K562 (cell line): ENCODE data around the gene FMC1. TPM values are rescaled to one million over a fixed set of nuclear protein-coding genes. Genes with fewer than 3 reads are reported as not detected.

Experiments
- EP300 ChIP-seq: IDR thresholded peaks from 2 replicates; pipeline ENCODE4 v1.6.1; 2012; ENCODE audit warnings: low read length, improper control_type of control experiment
- FOXP1 ChIP-seq: sonication (generic); formaldehyde crosslinking; IDR thresholded peaks from 2 replicates; pipeline ENCODE4 v1.8.0; 2022; ENCODE audit warnings: mild to moderate bottlenecking, missing genetic modification reagents
- NEUROD1 ChIP-seq: fragments of 150-350 bp; IDR thresholded peaks from 2 replicates; pipeline ENCODE4 v1.6.1; 2014; ENCODE audit warnings: borderline replicate concordance, low read length, low read depth; ENCODE audit not compliant: partially characterized antibody
- RNF219 ChIP-seq: fragments of 250-450 bp; sonication (Bioruptor Pico); IDR thresholded peaks from 2 replicates; pipeline ENCODE4 v1.5.0; 2022; ENCODE audit warnings: mild to moderate bottlenecking
- SMAD3 ChIP-seq: fragments of 450-650 bp; formaldehyde crosslinking; conservative IDR thresholded peaks from 2 replicates; pipeline ENCODE4 v1.4.0; 2020; ENCODE audit warnings: mild to moderate bottlenecking
- ZFP36 ChIP-seq: fragments of 150-350 bp; IDR thresholded peaks from 2 replicates; pipeline ENCODE4 v1.6.1; 2018; ENCODE audit warnings: low read length, low read depth; ENCODE audit not compliant: partially characterized antibody
- ZFP91 ChIP-seq: sonication (generic); formaldehyde crosslinking; IDR thresholded peaks from 2 replicates; pipeline ENCODE4 v1.8.0; 2022; ENCODE audit warnings: mild to moderate bottlenecking, missing genetic modification reagents
- ZMIZ1 ChIP-seq, 2 experiments: fragments of 150-350 bp in 1 of 2; IDR thresholded peaks; 2 replicates each; pipeline ENCODE4 v1.6.1; 2012 to 2016; ENCODE audit warnings: low read depth in 2 of 2, low read length in 2 of 2, mild to moderate bottlenecking in 1 of 2, moderate library complexity in 1 of 2
- ZNF217 ChIP-seq: sonication (generic); formaldehyde crosslinking; IDR thresholded peaks from 2 replicates; pipeline ENCODE4 v1.8.0; 2022; ENCODE audit warnings: mild to moderate bottlenecking, missing genetic modification reagents
- ZNF3 ChIP-seq: fragments of 250-450 bp; sonication (Bioruptor Pico); IDR thresholded peaks from 2 replicates; pipeline ENCODE4 v1.5.0; 2021; ENCODE audit warnings: mild to moderate bottlenecking, moderate library complexity
- polyA plus RNA-seq, 8 experiments: library from polyadenylated mRNA; depleted of rRNA in 4 of 8; stranded (reverse) in 5 of 8; unstranded in 3 of 8; fragments of >200 nt; fragmentation: Nextera tagmentation in 2 of 8; fragmentation: Illumina TruSeq in 1 of 8; extraction: Ambion mirVana in 2 of 8; extraction: Trizol in 1 of 8; gene quantifications; 2 replicates each; pipeline versions ENCODE4 v1.2.1 to v1.2.3, GENCODE V29; 2011 to 2014; ENCODE audit warnings: inconsistent platforms in 1 of 8, missing spikeins in 1 of 8
- total RNA-seq, 7 experiments: library from RNA; depleted of rRNA in 6 of 7; stranded (reverse); fragments of >200 nt in 6 of 7; fragmentation: Illumina TruSeq in 2 of 7; extraction: Trizol in 2 of 7; gene quantifications; 2 replicates each; pipeline versions ENCODE4 v1.2.1 to v1.2.3, GENCODE V29; 2011 to 2021; ENCODE audit warnings: low replicate concordance in 1 of 7

The FMC1 gene
- total and polyA plus RNA-seq, 9 of the 15 experiments (the other 6 are each of a cell fraction or from before 2014, with no cell fraction given): 14.0 to 116 (median 29.0) TPM

- peak in 1 of 2 experiments; percentile 81; a peak in 2 of 4 replicates for TF ChIP-seq ZMIZ1 (IDR thresholded peaks at IDR 0.05; ENCODE audit: low read depth in 2 of 2, low read length in 2 of 2)
- TF ChIP-seq RNF219: no peak
- TF ChIP-seq FOXP1 (CRISPR knock-in tag): peak; percentile 80; the same call in 1 of the 2 replicates
- peak; percentile 50 for TF ChIP-seq NEUROD1
- TF ChIP-seq ZNF217 (CRISPR knock-in tag): no peak
- no peak for TF ChIP-seq ZFP91 (CRISPR knock-in tag)
- TF ChIP-seq SMAD3 (CRISPR knock-in tag): 0 out of 2 replicates have a peak, but pooled peaks have one; percentile 49
- no peak for TF ChIP-seq ZNF3 (CRISPR knock-in tag)
- peak; percentile 48 for TF ChIP-seq ZFP36
- TF ChIP-seq EP300: peak; percentile 81
Observed at GRCh38 chr7:139340037-139340807, 915 bp upstream of the FMC1 start (continued).
